IMR-90 (cell line): ENCODE data around the gene C2orf68. TPM values are rescaled to one million over a fixed set of nuclear protein-coding genes. Genes with fewer than 3 reads are reported as not detected.
A peak's percentile ranks its signal among the peaks of the same experiment; 100 is the strongest.

ENCODE experiments used
- ATAC-seq: fragments of 200-7000 bp; cut with Tn5 transposase; 2 replicates; pipeline ENCODE4 v1.9.1; 2020; ENCODE audit warnings: low read depth, mild to moderate bottlenecking, moderate library complexity
- BruUV-seq: library from RNA; stranded (reverse); fragments of 400-500 nt; replicated peaks from 2 replicates; lab custom pipeline; 2021; lab: Mats Ljungman, UMichigan
- CTCF ChIA-PET: fragments of 300-600 bp; formaldehyde crosslinking; extraction: SDS; loops from one replicate; lab custom pipeline; 2021; ENCODE audit warnings: antibody characterized with exemption; lab: Yijun Ruan, JAX
- POLR2A ChIA-PET: fragments of 300-600 bp; sonication (Branson Sonifier 250); formaldehyde crosslinking; loops from one replicate; lab custom pipeline; 2022; ENCODE audit warnings: antibody characterized with exemption; ENCODE audit not compliant: unreplicated experiment; lab: Charles Lee
- DNase-seq: peaks from one replicate; pipeline ENCODE4 v3.0.0; 2013
- H2AFZ ChIP-seq: replicated peaks from 2 replicates; pipeline ENCODE3; 2013; ENCODE audit warnings: low read length, mild to moderate bottlenecking; ENCODE audit not compliant: poor library complexity
- H2AK5ac ChIP-seq: 2 replicates; pipeline ENCODE4 v1.6.1; 2013; ENCODE audit warnings: low read depth, low read length, inconsistent platforms
- H2AK9ac ChIP-seq: replicated peaks from 2 replicates; pipeline ENCODE3; 2013; ENCODE audit warnings: mild to moderate bottlenecking, low read depth, low read length, moderate library complexity; ENCODE audit not compliant: poor library complexity
- H2BK120ac ChIP-seq: 2 replicates; pipeline ENCODE4 v1.6.1; 2013; ENCODE audit warnings: low read depth, low read length, inconsistent platforms
- H2BK15ac ChIP-seq: 3 replicates; pipeline ENCODE4 v1.6.1; 2013; ENCODE audit warnings: low read depth, low read length, inconsistent platforms
- H2BK20ac ChIP-seq: 2 replicates; pipeline ENCODE4 v1.6.1; 2013; ENCODE audit warnings: low read depth, mild to moderate bottlenecking, inconsistent platforms, low read length, moderate library complexity
- H2BK5ac ChIP-seq: 2 replicates; pipeline ENCODE4 v1.6.1; 2013; ENCODE audit warnings: mild to moderate bottlenecking, low read depth, low read length, inconsistent platforms; ENCODE audit not compliant: poor library complexity, severe bottlenecking
- H3K14ac ChIP-seq: replicated peaks from 2 replicates; pipeline ENCODE4 v1.6.1; 2013; ENCODE audit warnings: low read depth, low read length, inconsistent platforms
- H3K18ac ChIP-seq: 2 replicates; pipeline ENCODE4 v1.6.1; 2013; ENCODE audit warnings: low read depth, low read length, control low read depth
- H3K23ac ChIP-seq: 2 replicates; pipeline ENCODE4 v1.6.1; 2013; ENCODE audit warnings: low read depth, low read length, inconsistent platforms
- H3K27ac ChIP-seq: 2 replicates; pipeline ENCODE4 v1.5.1; 2013; ENCODE audit warnings: mild to moderate bottlenecking, control low read depth, low read length; ENCODE audit not compliant: insufficient read depth
- H3K27me3 ChIP-seq: 2 replicates; pipeline ENCODE4 v1.6.1; 2013; ENCODE audit warnings: low read length; ENCODE audit not compliant: control insufficient read depth, insufficient read depth
- H3K36me3 ChIP-seq: 2 replicates; pipeline ENCODE4 v1.6.1; 2013; ENCODE audit warnings: low read length, mixed read lengths; ENCODE audit not compliant: control insufficient read depth, insufficient read depth
- H3K4ac ChIP-seq: 2 replicates; pipeline ENCODE4 v1.6.1; 2013; ENCODE audit warnings: low read depth, low read length, inconsistent platforms
- H3K4me1 ChIP-seq: 2 replicates; pipeline ENCODE4 v1.6.1; 2013; ENCODE audit warnings: low read length, mixed read lengths; ENCODE audit not compliant: control insufficient read depth, insufficient read depth
- H3K4me2 ChIP-seq: 2 replicates; pipeline ENCODE4 v1.6.1; 2013; ENCODE audit warnings: low read depth, mild to moderate bottlenecking, control low read depth, low read length, moderate library complexity
- H3K4me3 ChIP-seq: 2 replicates; pipeline ENCODE4 v1.5.1; 2013; ENCODE audit warnings: low read depth, mild to moderate bottlenecking, control low read depth, low read length, moderate library complexity; ENCODE audit not compliant: insufficient read depth
- H3K56ac ChIP-seq: 2 replicates; pipeline ENCODE4 v1.6.1; 2013; ENCODE audit warnings: low read length, inconsistent platforms; ENCODE audit not compliant: insufficient read depth; ENCODE audit errors: extremely low read depth
- H3K79me1 ChIP-seq, 2 experiments: 2 replicates each; pipeline ENCODE4 v1.6.1; 2013; ENCODE audit warnings: low read length in 2 of 2, inconsistent platforms in 1 of 2, low read depth in 1 of 2
- H3K9ac ChIP-seq: 2 replicates; pipeline ENCODE4 v1.6.1; 2013; ENCODE audit warnings: low read depth, low read length, control low read depth
- H3K9me1 ChIP-seq: 2 replicates; pipeline ENCODE4 v1.6.1; 2013; ENCODE audit warnings: low read length, inconsistent platforms; ENCODE audit not compliant: insufficient read depth
- H3K9me3 ChIP-seq: 2 replicates; pipeline ENCODE4 v1.6.1; 2013; ENCODE audit warnings: low read length; ENCODE audit not compliant: control insufficient read depth, insufficient read depth
- H4K20me1 ChIP-seq: 2 replicates; pipeline ENCODE4 v1.6.1; 2013; ENCODE audit warnings: low read length, inconsistent platforms; ENCODE audit not compliant: insufficient read depth
- H4K5ac ChIP-seq: 2 replicates; pipeline ENCODE4 v1.6.1; 2013; ENCODE audit warnings: mild to moderate bottlenecking, low read depth, low read length, control low read depth
- H4K8ac ChIP-seq, 2 experiments: 2 replicates each; pipeline ENCODE4 v1.6.1; 2013; ENCODE audit warnings: low read depth in 2 of 2, low read length in 2 of 2, control low read depth in 1 of 2, inconsistent platforms in 1 of 2
- H4K91ac ChIP-seq: 2 replicates; pipeline ENCODE4 v1.6.1; 2013; ENCODE audit warnings: low read depth, low read length, inconsistent platforms; ENCODE audit not compliant: insufficient read depth
- BHLHE40 ChIP-seq: fragments of 150-350 bp; IDR thresholded peaks from 2 replicates; pipeline ENCODE4 v1.6.1; 2016; ENCODE audit warnings: mild to moderate bottlenecking, low read depth, low read length
- CEBPB ChIP-seq: IDR thresholded peaks from 2 replicates; pipeline ENCODE4 v1.6.1; 2012; ENCODE audit warnings: low read depth, low read length, improper control_type of control experiment
- CHD1 ChIP-seq: IDR thresholded peaks from 2 replicates; pipeline ENCODE4 v1.6.1; 2012; ENCODE audit warnings: low read depth, low read length, improper control_type of control experiment
- CTCF ChIP-seq: conservative IDR thresholded peaks from 2 replicates; pipeline ENCODE4 v1.5.1; 2012; ENCODE audit warnings: mild to moderate bottlenecking, low read depth, low read length, improper control_type of control experiment
- ELK1 ChIP-seq: fragments of 150-350 bp; IDR thresholded peaks from 2 replicates; pipeline ENCODE4 v1.6.1; 2016; ENCODE audit warnings: low read depth, mild to moderate bottlenecking, low read length, moderate library complexity, borderline replicate concordance
- FOS ChIP-seq: fragments of 150-350 bp; IDR thresholded peaks from 2 replicates; pipeline ENCODE4 v1.6.1; 2016; ENCODE audit warnings: low read depth, low read length
- MXI1 ChIP-seq: IDR thresholded peaks from 2 replicates; pipeline ENCODE4 v1.6.1; 2012; ENCODE audit warnings: low read depth, mild to moderate bottlenecking, low read length, moderate library complexity, borderline replicate concordance
- NFE2L2 ChIP-seq: fragments of 150-350 bp; IDR thresholded peaks from 2 replicates; pipeline ENCODE4 v1.6.1; 2016; ENCODE audit warnings: low read depth, mild to moderate bottlenecking, low read length
- POLR2A ChIP-seq: IDR thresholded peaks from 2 replicates; pipeline ENCODE4 v1.6.1; 2012; ENCODE audit warnings: mild to moderate bottlenecking, low read depth, low read length
- RAD21 ChIP-seq: IDR thresholded peaks from 2 replicates; pipeline ENCODE4 v1.6.1; 2012; ENCODE audit warnings: low read length, improper control_type of control experiment
- RCOR1 ChIP-seq: IDR thresholded peaks from 2 replicates; pipeline ENCODE4 v1.6.1; 2012; ENCODE audit warnings: mild to moderate bottlenecking, low read length, improper control_type of control experiment; ENCODE audit not compliant: insufficient replicate concordance
- USF2 ChIP-seq: fragments of 150-350 bp; IDR thresholded peaks from 2 replicates; pipeline ENCODE4 v1.6.1; 2017; ENCODE audit warnings: mild to moderate bottlenecking, antibody characterized with exemption, low read length, low read depth
- WGBS, 2 experiments: methylation state at CpG; one replicate each; pipeline versions ENCODE4 v1.1.5 to v1.1.7; 2013; ENCODE audit warnings: missing lambda C conversion rate in 2 of 2; ENCODE audit not compliant: insufficient read length in 1 of 2; ENCODE audit errors: extremely low coverage in 2 of 2; 5-methylcytosine and 5-hydroxymethylcytosine counted together
- dilution Hi-C: fragments of 300-500 bp; cut with HindIII; formaldehyde crosslinking; loops from one replicate; pipeline ENCODE4 v1.14.3; 2018; ENCODE audit warnings: low sequenced_read_pairs; ENCODE audit not compliant: unreplicated experiment
- in situ Hi-C: fragments of 300-500 bp; cut with MboI; formaldehyde crosslinking; loops from 3 replicates; pipeline ENCODE4 v1.14.3; 2019; ENCODE audit warnings: low sequenced_read_pairs, inconsistent platforms, mixed read lengths
- intact Hi-C: fragments of 100-400 bp; cut with micrococcal nuclease; formaldehyde crosslinking; loops from 2 replicates; pipeline ENCODE4 v1.10.0; 2022
- polyA plus RNA-seq, 3 experiments: library from polyadenylated mRNA; depleted of rRNA; stranded (reverse); fragments of >200 nt; gene quantifications; 2 replicates each; pipeline ENCODE4 v1.2.3, GENCODE V29; 2012; ENCODE audit warnings: low replicate concordance in 1 of 3
- total RNA-seq: library from RNA; depleted of rRNA; stranded (reverse); fragments of >200 nt; gene quantifications from 2 replicates; pipeline ENCODE4 v1.2.3, GENCODE V29; 2012

C2orf68 gene
- total and polyA plus RNA-seq, 2 of the 4 experiments (the other 2 are of a cell fraction) = 6.8 to 10.1 TPM

- Histone ChIP-seq H2BK120ac (peak overlapping the region; percentile 71), H3K4me3 (no peak overlapping the region), H2AFZ (no peak overlapping the region), H3K79me1 (peaks cover 0 to 4% of the 10 kb centered on the region in 2 experiments; a peak in 1 of 4 replicates), H3K14ac (peak overlapping the region; percentile 28), H2BK15ac (0 out of 3 replicates have a peak overlapping the region, but pooled peaks have one; percentile 61), H3K56ac (no peak overlapping the region), H3K23ac (peak overlapping the region; percentile 50; the same call in 1 of the 2 replicates), H2BK20ac (peak overlapping the region; percentile 52; the same call in 1 of the 2 replicates), H3K4me2 (no peak overlapping the region; the same call in 1 of the 2 replicates), H3K9ac (peak overlapping the region; percentile 13; the same call in 1 of the 2 replicates), H3K36me3 (no peaks in the 10 kb centered on the region), H3K4ac (peak overlapping the region; percentile 33; the same call in 1 of the 2 replicates), H3K27ac (peak overlapping the region; percentile 32; the same call in 1 of the 2 replicates), H3K27me3 (no peaks in the 10 kb centered on the region), H3K9me3 (no peaks in the 10 kb centered on the region), H3K4me1 (peaks cover 22% of the 10 kb centered on the region), H4K20me1 (no peaks in the 10 kb centered on the region), H4K5ac (peak overlapping the region; percentile 26; the same call in 1 of the 2 replicates), H3K9me1 (peaks cover 9% of the 10 kb centered on the region), H4K91ac (peak overlapping the region; percentile 57), H2AK5ac (no peak overlapping the region), H2BK5ac (no peak overlapping the region), H3K18ac (peak overlapping the region; percentile 16; the same call in 1 of the 2 replicates), H4K8ac (peak overlapping the region; percentile 65 to 66; a peak in 3 of 4 replicates), H2AK9ac (no peak overlapping the region)
- in situ Hi-C loops = no loop called here
- intact Hi-C loops = no loop called here
- WGBS, 2 experiments = 73% methylated on average over 2 of the region's 6 CpGs; no CpG with 5 or more reads in 1 of the 2 experiments
- no peak for DNase-seq
- ChIA-PET POLR2A (no interaction called here), CTCF (interaction anchor here (0.6 to 0.9 kb wide), 2 partner anchors 13 to 48 kb away, joined by 3 read pairs; no protein-coding TSS in a partner anchor)
- ATAC-seq = no peak
- dilution Hi-C loops = no loop called here
- no TSS peak for BruUV-seq
- TF ChIP-seq FOS (no peak), USF2 (no peak), POLR2A (no peak), MXI1 (no peak), CEBPB (no peak), NFE2L2 (no peak), CHD1 (no peak), RAD21 (no peak), ELK1 (no peak), RCOR1 (no peak), BHLHE40 (no peak), CTCF (no peak)
Observed at GRCh38 chr2:85579266-85579935, 32.5 kb downstream of the C2orf68 start.
